AG09309 (cell line): ENCODE measurements around the gene CDK5RAP1.

ENCODE experiments used
- DNase-seq: peaks from one replicate; pipeline ENCODE4 v3.0.0-alpha.2; 2010; ENCODE audit warnings: low read depth
- H3K4me3 ChIP-seq: 2 replicates; pipeline ENCODE4 v1.5.1; 2011; ENCODE audit warnings: mild to moderate bottlenecking, low read depth, low read length, moderate library complexity; ENCODE audit not compliant: control insufficient read depth
- CTCF ChIP-seq: IDR thresholded peaks from 2 replicates; pipeline ENCODE4 v1.5.1; 2011; ENCODE audit warnings: mild to moderate bottlenecking, low read depth, low read length, inconsistent platforms; ENCODE audit not compliant: insufficient read depth, control insufficient read depth; ENCODE audit errors: missing control alignments

The CDK5RAP1 gene

GRCh38 chr20:33401184-33401920 lies at the start of gene CDK5RAP1:
Gene CDK5RAP1 (minus strand): TSS chr20:33401519. CDS start chr20:33397064, 4,455 bp downstream.
- TF ChIP-seq CTCF: no peak
- H3K4me3 ChIP-seq: peak within 1 kb of the TSS; percentile 73

GRCh38 chr20:33450867-33451266 lies 49.5 kb upstream of the CDK5RAP1 start:
- no peak for DNase-seq
- H3K4me3 ChIP-seq: no peak overlapping the region

More at GRCh38 chr20:33401184-33401920, at the start of gene CDK5RAP1:
- DNase-seq: peak; percentile 61

GRCh38 chr20:33445881-33446625 lies 44.7 kb upstream of the CDK5RAP1 start:
- H3K4me3 ChIP-seq: no peak overlapping the region

More at GRCh38 chr20:33450867-33451266, 49.5 kb upstream of the CDK5RAP1 start:
- no peak for TF ChIP-seq CTCF

GRCh38 chr20:33444797-33445560 lies 43.7 kb upstream of the CDK5RAP1 start:
- TF ChIP-seq CTCF: peak; percentile 25
- no peak overlapping the region for H3K4me3 ChIP-seq
- DNase-seq: no peak

More at GRCh38 chr20:33445881-33446625, 44.7 kb upstream of the CDK5RAP1 start:
- DNase-seq: no peak
- TF ChIP-seq CTCF: no peak

- H3K4me3 ChIP-seq: peak within 1 kb of the TSS; percentile 64
- no peak for TF ChIP-seq CTCF
- no peak for DNase-seq
Measured at GRCh38 chr20:33443512-33444239, 42.4 kb upstream of the CDK5RAP1 start, which contains the start of gene SNTA1. Gene SNTA1 (minus strand): TSS chr20:33443763. CDS start chr20:33443620, 143 bp downstream.
